ENCODE data around the gene IGSF21. TPM values are rescaled to one million over a fixed set of nuclear protein-coding genes. Genes with fewer than 3 reads are reported as not detected.

IGSF21 gene
- total and polyA plus RNA-seq, 2 donors from 2014 or later = 1.4 to 6.6 TPM

DNA sequence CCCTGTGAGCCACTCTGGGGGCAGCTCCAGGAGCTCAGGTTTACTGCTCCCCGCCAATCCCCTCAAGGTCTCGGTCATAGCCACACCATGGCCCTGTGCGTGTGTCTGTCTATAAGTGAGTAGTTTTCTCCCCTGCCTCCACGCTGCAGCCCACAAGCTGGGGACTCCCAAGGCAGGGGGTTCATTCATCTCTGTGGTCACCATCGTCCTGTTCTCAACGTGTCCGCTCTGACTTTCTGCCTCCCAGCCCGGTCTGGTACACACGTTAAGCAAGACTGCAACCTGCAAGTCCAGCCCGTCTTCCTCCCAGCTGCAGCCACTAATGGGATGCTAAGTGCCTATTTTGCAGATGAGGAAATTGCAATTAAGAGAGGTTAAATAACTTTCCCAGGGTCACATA, 49.8 kb downstream of the IGSF21 start:
- Histone ChIP-seq H3K27ac (ENCODE audit: low read depth in 2 of 2, low read length in 2 of 2) (no peak overlapping the region), H3K4me3 (ENCODE audit: low read length in 3 of 3) (no peak overlapping the region), H3K9ac (ENCODE audit: low read length in 3 of 3) (no peak overlapping the region), H3K9me3 (ENCODE audit: control insufficient read depth in 2 of 3, insufficient read depth in 1 of 3, low read length in 3 of 3) (no peaks in the 10 kb centered on the region), H3K27me3 (ENCODE audit: control insufficient read depth, insufficient read depth, low read length) (peaks cover 2% of the 10 kb centered on the region), H3K36me3 (ENCODE audit: control insufficient read depth in 2 of 3, insufficient read depth in 3 of 3, low read length in 3 of 3) (no peaks in the 10 kb centered on the region), H3K4me1 (ENCODE audit: control insufficient read depth in 2 of 3, insufficient read depth in 2 of 3, low read depth in 1 of 3, low read length in 3 of 3) (no peaks in the 10 kb centered on the region)
- DNase-seq (no peak), FAIRE-seq (no peak)
- TF ChIP-seq, protein P1, sequence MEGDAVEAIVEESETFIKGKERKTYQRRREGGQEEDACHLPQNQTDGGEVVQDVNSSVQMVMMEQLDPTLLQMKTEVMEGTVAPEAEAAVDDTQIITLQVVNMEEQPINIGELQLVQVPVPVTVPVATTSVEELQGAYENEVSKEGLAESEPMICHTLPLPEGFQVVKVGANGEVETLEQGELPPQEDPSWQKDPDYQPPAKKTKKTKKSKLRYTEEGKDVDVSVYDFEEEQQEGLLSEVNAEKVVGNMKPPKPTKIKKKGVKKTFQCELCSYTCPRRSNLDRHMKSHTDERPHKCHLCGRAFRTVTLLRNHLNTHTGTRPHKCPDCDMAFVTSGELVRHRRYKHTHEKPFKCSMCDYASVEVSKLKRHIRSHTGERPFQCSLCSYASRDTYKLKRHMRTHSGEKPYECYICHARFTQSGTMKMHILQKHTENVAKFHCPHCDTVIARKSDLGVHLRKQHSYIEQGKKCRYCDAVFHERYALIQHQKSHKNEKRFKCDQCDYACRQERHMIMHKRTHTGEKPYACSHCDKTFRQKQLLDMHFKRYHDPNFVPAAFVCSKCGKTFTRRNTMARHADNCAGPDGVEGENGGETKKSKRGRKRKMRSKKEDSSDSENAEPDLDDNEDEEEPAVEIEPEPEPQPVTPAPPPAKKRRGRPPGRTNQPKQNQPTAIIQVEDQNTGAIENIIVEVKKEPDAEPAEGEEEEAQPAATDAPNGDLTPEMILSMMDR (IDR thresholded peaks at IDR 0.05; ENCODE audit: borderline replicate concordance, extremely low read depth, insufficient read depth) = no peak
- intact Hi-C loops (cut with DNase I) = no loop called here

DNA sequence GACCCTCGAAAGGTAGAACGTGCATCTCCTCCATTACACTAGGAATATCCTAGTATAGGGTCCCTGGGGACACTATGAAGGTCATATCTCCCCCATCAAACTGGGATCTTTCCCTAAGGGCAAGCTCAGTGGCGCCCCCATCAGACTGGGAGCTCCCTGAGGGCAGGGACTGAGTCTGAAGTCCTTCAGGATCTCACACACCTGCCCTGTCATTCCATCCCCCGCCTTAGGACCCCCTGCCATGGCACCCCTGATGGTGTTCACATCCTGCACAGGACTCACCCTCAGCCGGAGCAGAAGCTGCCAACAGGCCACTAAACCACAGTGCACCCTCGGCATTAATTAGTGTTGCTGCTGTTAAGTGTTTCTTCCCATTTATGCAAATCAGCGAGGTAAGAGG, 50.4 kb downstream of the IGSF21 start:
- Histone ChIP-seq H3K36me3 (ENCODE audit: control insufficient read depth in 2 of 3, insufficient read depth in 3 of 3, low read length in 3 of 3) (no peaks in the 10 kb centered on the region), H3K27ac (ENCODE audit: low read depth in 2 of 2, low read length in 2 of 2) (no peak overlapping the region), H3K4me1 (ENCODE audit: control insufficient read depth in 2 of 3, insufficient read depth in 2 of 3, low read depth in 1 of 3, low read length in 3 of 3) (no peaks in the 10 kb centered on the region), H3K9ac (ENCODE audit: low read length in 3 of 3) (no peak overlapping the region), H3K27me3 (ENCODE audit: control insufficient read depth, insufficient read depth, low read length) (peaks cover 2% of the 10 kb centered on the region), H3K4me3 (ENCODE audit: low read length in 3 of 3) (no peak overlapping the region), H3K9me3 (ENCODE audit: control insufficient read depth in 2 of 3, insufficient read depth in 1 of 3, low read length in 3 of 3) (no peaks in the 10 kb centered on the region)
- FAIRE-seq (no peak), DNase-seq (no peak)
- intact Hi-C loops (cut with DNase I) = no loop called here
- TF ChIP-seq, protein P1 (IDR thresholded peaks at IDR 0.05; ENCODE audit: borderline replicate concordance, extremely low read depth, insufficient read depth) = no peak

DNA sequence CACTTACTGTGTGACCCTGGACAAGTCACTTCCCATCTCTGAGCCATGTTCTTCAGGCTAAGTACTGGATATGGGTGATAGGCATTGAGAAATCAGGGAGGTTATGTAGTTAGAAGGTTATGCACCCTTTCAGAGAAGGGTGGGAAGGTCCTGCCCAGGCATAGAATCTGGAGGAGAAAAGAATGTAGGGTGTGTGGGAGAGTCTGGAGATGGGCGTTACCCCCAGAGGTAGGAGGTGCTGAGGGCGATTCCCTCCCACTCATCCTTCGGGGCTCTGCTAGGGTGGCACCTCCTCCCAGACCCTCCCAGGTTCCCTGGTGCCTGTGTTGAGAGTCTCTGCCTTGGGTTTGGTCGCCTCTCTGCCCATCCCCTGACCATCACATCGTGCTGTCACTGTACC, 51.1 kb downstream of the IGSF21 start:
- TF ChIP-seq, protein P1 (IDR thresholded peaks at IDR 0.05; ENCODE audit: borderline replicate concordance, extremely low read depth, insufficient read depth) = no peak
- peaks cover 3% of the 10 kb centered on the region for H3K27me3 ChIP-seq (ENCODE audit: control insufficient read depth, insufficient read depth, low read length)
- no peak overlapping the region for H3K9ac ChIP-seq (ENCODE audit: low read length in 3 of 3)
- H3K9me3 ChIP-seq (ENCODE audit: control insufficient read depth in 2 of 3, insufficient read depth in 1 of 3, low read length in 3 of 3) = no peaks in the 10 kb centered on the region
- DNase-seq (no peak), FAIRE-seq (no peak)
- H3K4me3 ChIP-seq (ENCODE audit: low read length in 3 of 3) = no peak overlapping the region
- no peaks in the 10 kb centered on the region for H3K4me1 ChIP-seq (ENCODE audit: control insufficient read depth in 2 of 3, insufficient read depth in 2 of 3, low read depth in 1 of 3, low read length in 3 of 3)
- H3K36me3 ChIP-seq (ENCODE audit: control insufficient read depth in 2 of 3, insufficient read depth in 3 of 3, low read length in 3 of 3) = no peaks in the 10 kb centered on the region
- no peak overlapping the region for H3K27ac ChIP-seq (ENCODE audit: low read depth in 2 of 2, low read length in 2 of 2)
- intact Hi-C loops (cut with DNase I) = no loop called here

DNA sequence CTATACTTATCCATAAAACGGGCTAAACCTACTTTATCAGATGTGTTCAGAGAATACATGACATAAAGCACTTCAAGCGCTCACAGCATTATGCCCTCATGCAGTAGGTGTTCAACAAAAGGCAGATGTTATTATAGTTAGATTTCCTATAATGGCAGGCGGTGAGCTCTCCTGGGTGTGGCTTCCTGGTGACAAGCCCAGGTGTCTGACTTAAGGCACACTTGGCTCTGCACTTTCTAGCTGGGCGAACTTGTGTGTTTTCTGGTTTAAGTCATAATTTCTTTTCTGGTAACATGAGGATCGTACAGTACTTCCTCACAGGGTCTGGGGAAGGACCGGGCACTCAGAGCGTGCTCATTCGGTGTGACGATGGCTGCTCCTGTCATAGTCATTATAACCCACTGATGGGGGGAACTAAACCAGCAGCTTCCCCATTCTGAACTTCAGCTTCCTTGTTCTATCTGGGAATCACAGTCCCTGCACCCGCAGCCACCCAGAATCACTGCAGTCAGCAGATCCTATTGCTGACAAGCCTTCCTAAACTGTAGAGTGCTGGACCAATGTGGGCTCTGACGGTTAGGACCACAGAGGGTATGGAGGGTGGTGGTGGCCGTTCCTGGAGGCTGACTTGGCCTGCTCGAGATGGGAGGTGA, 52.8 kb downstream of the IGSF21 start:
- Histone ChIP-seq H3K36me3 (ENCODE audit: control insufficient read depth in 2 of 3, insufficient read depth in 3 of 3, low read length in 3 of 3) (no peaks in the 10 kb centered on the region), H3K27me3 (ENCODE audit: control insufficient read depth, insufficient read depth, low read length) (peaks cover 9% of the 10 kb centered on the region), H3K4me1 (ENCODE audit: control insufficient read depth in 2 of 3, insufficient read depth in 2 of 3, low read depth in 1 of 3, low read length in 3 of 3) (no peaks in the 10 kb centered on the region), H3K4me3 (ENCODE audit: low read length in 3 of 3) (no peak overlapping the region), H3K9me3 (ENCODE audit: control insufficient read depth in 2 of 3, insufficient read depth in 1 of 3, low read length in 3 of 3) (no peaks in the 10 kb centered on the region), H3K9ac (ENCODE audit: low read length in 3 of 3) (no peak overlapping the region), H3K27ac (ENCODE audit: low read depth in 2 of 2, low read length in 2 of 2) (no peak overlapping the region)
- TF ChIP-seq, protein P1 (IDR thresholded peaks at IDR 0.05; ENCODE audit: borderline replicate concordance, extremely low read depth, insufficient read depth) = no peak
- intact Hi-C loops (cut with DNase I) = no loop called here
- DNase-seq (no peak), FAIRE-seq (no peak)
